Measurements from ENCODE around the gene CUL9. TPM values are rescaled to one million over a fixed set of nuclear protein-coding genes. Genes with fewer than 3 reads are reported as not detected.
"Not testable (repeated sequence)": the region's sequence is repeated elsewhere in the genome, so short reads cannot be mapped to it uniquely, and the experiment has no call there.

Gene CUL9
- 26.7 TPM for polyA plus RNA-seq (2013, experiment 1 of 4)
- 27.7 TPM for polyA plus RNA-seq (2013, experiment 2 of 4)
- 20.9 TPM for polyA plus RNA-seq (2013, experiment 3 of 4)
- 21.4 TPM for polyA plus RNA-seq (2013, experiment 4 of 4)

GRCh38 chr6:43181942-43182860 lies at the start of gene CUL9:
Gene CUL9, plus strand, starts transcription at chr6:43182196. Its CDS starts 2,115 bp downstream, at chr6:43184311.
- WGBS, 2 experiments, result 3 to 4% methylated on average over 51 of the region's 51 CpGs
- H3K4me1 ChIP-seq (ENCODE audit: control insufficient read depth, insufficient read depth, low read length), result peaks cover 6% of the 10 kb centered on the region
- peak within 1 kb of the TSS; percentile 55 for H3K27ac ChIP-seq (ENCODE audit: insufficient read depth, low read depth, low read length, poor library complexity, severe bottlenecking)
- no peaks in the 10 kb centered on the region for H3K27me3 ChIP-seq (ENCODE audit: control insufficient read depth, insufficient read depth, low read length, poor library complexity, severe bottlenecking)
- peaks cover 30% of the 10 kb centered on the region for H3K36me3 ChIP-seq (ENCODE audit: control insufficient read depth, insufficient read depth, low read length)
- H3K4me3 ChIP-seq (ENCODE audit: insufficient read depth, low read depth, low read length), result peak within 1 kb of the TSS; percentile 72
- H3K9me3 ChIP-seq (ENCODE audit: control insufficient read depth, low read length), result no peaks in the 10 kb centered on the region

DNA sequence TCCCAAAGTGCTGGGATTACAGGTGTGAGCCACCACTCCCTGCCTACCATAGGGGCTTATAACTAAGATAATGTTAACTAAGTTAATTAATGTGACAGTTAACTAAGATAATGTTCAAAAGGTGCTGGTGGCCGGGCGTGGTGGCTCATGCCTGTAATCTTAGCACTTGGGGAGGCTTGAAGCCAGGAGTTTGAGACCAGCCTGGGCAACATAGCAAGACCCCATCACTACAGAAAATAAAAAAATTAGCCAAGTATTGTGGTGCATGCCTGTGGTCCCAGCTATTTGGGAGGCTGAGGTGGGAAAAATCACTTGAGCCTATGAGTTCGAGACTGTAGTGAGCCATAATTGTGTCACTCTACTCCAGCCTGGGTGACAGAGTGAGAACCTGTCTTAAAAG lies 43.7 kb upstream of the CUL9 start:
- WGBS, 2 experiments, result 88 to 98% methylated on average over 3 of the region's 3 CpGs

GRCh38 chr6:43139973-43140372 lies 42.0 kb upstream of the CUL9 start:
- H3K36me3 ChIP-seq (ENCODE audit: control insufficient read depth, insufficient read depth, low read length); H3K9me3 ChIP-seq (ENCODE audit: control insufficient read depth, low read length); H3K4me3 ChIP-seq (ENCODE audit: insufficient read depth, low read depth, low read length); H3K27me3 ChIP-seq (ENCODE audit: control insufficient read depth, insufficient read depth, low read length, poor library complexity, severe bottlenecking); H3K27ac ChIP-seq (ENCODE audit: insufficient read depth, low read depth, low read length, poor library complexity, severe bottlenecking); H3K4me1 ChIP-seq (ENCODE audit: control insufficient read depth, insufficient read depth, low read length): not testable (repeated sequence)
- WGBS, 2 experiments, result 93 to 94% methylated on average over 11 of the region's 11 CpGs

More for the DNA sequence above, 43.7 kb upstream of the CUL9 start:
- Histone ChIP-seq H3K36me3 (ENCODE audit: control insufficient read depth, insufficient read depth, low read length) (peaks cover 6% of the 10 kb centered on the region), H3K4me3 (ENCODE audit: insufficient read depth, low read depth, low read length) (no peak overlapping the region), H3K4me1 (ENCODE audit: control insufficient read depth, insufficient read depth, low read length) (peaks cover 5% of the 10 kb centered on the region), H3K9me3 (ENCODE audit: control insufficient read depth, low read length) (no peaks in the 10 kb centered on the region), H3K27me3 (ENCODE audit: control insufficient read depth, insufficient read depth, low read length, poor library complexity, severe bottlenecking) (no peaks in the 10 kb centered on the region), H3K27ac (ENCODE audit: insufficient read depth, low read depth, low read length, poor library complexity, severe bottlenecking) (no peak overlapping the region)

- no peak overlapping the region for H3K4me3 ChIP-seq (ENCODE audit: insufficient read depth, low read depth, low read length)
- H3K4me1 ChIP-seq (ENCODE audit: control insufficient read depth, insufficient read depth, low read length), result peaks cover 7% of the 10 kb centered on the region
- H3K36me3 ChIP-seq (ENCODE audit: control insufficient read depth, insufficient read depth, low read length), result peaks cover 9% of the 10 kb centered on the region
- H3K27me3 ChIP-seq (ENCODE audit: control insufficient read depth, insufficient read depth, low read length, poor library complexity, severe bottlenecking), result no peaks in the 10 kb centered on the region
- H3K9me3 ChIP-seq (ENCODE audit: control insufficient read depth, low read length), result no peaks in the 10 kb centered on the region
- H3K27ac ChIP-seq (ENCODE audit: insufficient read depth, low read depth, low read length, poor library complexity, severe bottlenecking), result no peak overlapping the region
- 95% methylated on average over 16 of the region's 16 CpGs for WGBS, 2 experiments
Observed at GRCh38 chr6:43141644-43142043, 40.4 kb upstream of the CUL9 start.

DNA sequence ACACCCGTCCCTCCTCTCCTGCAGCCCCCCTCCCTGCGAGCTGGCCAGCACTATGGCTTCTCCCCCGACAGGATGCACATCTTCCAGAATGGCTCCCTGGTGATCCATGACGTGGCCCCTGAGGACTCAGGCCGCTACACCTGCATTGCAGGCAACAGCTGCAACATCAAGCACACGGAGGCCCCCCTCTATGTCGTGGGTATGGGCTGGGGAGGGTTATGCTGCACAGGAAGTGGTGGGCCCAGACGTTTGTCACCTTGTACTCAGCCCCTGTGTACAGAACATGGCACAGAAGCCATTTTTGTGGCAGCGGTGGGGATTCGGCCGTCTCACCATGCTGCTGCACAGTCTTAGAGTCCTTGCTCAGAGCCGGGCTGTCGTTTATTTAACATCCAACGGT lies 39.9 kb upstream of the CUL9 start:
- H3K4me1 ChIP-seq (ENCODE audit: control insufficient read depth, insufficient read depth, low read length), result peaks cover 7% of the 10 kb centered on the region
- H3K4me3 ChIP-seq (ENCODE audit: insufficient read depth, low read depth, low read length), result no peak overlapping the region
- no peaks in the 10 kb centered on the region for H3K27me3 ChIP-seq (ENCODE audit: control insufficient read depth, insufficient read depth, low read length, poor library complexity, severe bottlenecking)
- H3K36me3 ChIP-seq (ENCODE audit: control insufficient read depth, insufficient read depth, low read length), result peaks cover 12% of the 10 kb centered on the region
- no peaks in the 10 kb centered on the region for H3K9me3 ChIP-seq (ENCODE audit: control insufficient read depth, low read length)
- no peak overlapping the region for H3K27ac ChIP-seq (ENCODE audit: insufficient read depth, low read depth, low read length, poor library complexity, severe bottlenecking)
- WGBS, 2 experiments, result 92 to 94% methylated on average over 14 of the region's 14 CpGs

DNA sequence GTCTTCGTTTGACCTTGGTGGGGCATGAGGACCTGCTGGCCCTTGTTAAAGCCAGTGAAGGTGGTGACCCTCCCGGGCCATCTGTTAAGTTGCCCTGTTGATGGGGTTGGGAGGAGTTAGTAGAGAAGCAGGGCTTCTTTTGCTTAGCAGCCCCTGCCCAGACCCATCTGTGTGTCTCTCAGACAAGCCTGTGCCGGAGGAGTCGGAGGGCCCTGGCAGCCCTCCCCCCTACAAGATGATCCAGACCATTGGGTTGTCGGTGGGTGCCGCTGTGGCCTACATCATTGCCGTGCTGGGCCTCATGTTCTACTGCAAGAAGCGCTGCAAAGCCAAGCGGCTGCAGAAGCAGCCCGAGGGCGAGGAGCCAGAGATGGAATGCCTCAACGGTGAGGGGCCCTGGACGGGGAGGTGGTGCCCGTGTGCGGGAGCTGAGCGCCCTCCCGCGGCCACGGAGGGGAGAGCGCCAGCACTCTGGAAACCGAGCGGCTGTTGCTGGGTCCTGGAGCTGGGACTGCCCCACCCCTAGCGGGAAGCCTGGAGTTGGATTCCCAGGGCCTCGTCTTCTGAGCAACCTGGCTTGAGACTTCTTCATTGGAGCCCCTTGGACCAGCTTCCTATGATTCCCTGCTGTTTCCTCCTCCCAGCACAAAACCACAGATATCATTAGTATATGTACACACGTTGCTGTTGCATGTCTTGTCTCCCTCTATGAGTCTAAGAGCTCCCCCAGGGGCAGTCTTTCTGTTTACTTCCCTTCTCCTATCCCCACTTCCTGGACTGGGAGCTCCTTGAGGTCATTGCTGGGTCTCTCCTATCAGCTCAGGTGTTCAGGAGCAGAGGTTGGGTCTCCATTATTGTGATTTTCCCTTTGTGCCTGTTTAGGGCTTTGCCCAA lies 38.5 kb upstream of the CUL9 start:
- WGBS, 2 experiments, result 15 to 16% methylated on average over 25 of the region's 25 CpGs
- Histone ChIP-seq H3K9me3 (ENCODE audit: control insufficient read depth, low read length) (no peaks in the 10 kb centered on the region), H3K27ac (ENCODE audit: insufficient read depth, low read depth, low read length, poor library complexity, severe bottlenecking) (peak overlapping the region; percentile 30), H3K4me3 (ENCODE audit: insufficient read depth, low read depth, low read length) (no peak overlapping the region), H3K27me3 (ENCODE audit: control insufficient read depth, insufficient read depth, low read length, poor library complexity, severe bottlenecking) (no peaks in the 10 kb centered on the region), H3K36me3 (ENCODE audit: control insufficient read depth, insufficient read depth, low read length) (peaks cover 12% of the 10 kb centered on the region), H3K4me1 (ENCODE audit: control insufficient read depth, insufficient read depth, low read length) (peaks cover 7% of the 10 kb centered on the region)

- peaks cover 7% of the 10 kb centered on the region for H3K4me1 ChIP-seq (ENCODE audit: control insufficient read depth, insufficient read depth, low read length)
- H3K4me3 ChIP-seq (ENCODE audit: insufficient read depth, low read depth, low read length), result no peak overlapping the region
- 91 to 93% methylated on average over 6 of the region's 6 CpGs for WGBS, 2 experiments
- no peak overlapping the region for H3K27ac ChIP-seq (ENCODE audit: insufficient read depth, low read depth, low read length, poor library complexity, severe bottlenecking)
- no peaks in the 10 kb centered on the region for H3K27me3 ChIP-seq (ENCODE audit: control insufficient read depth, insufficient read depth, low read length, poor library complexity, severe bottlenecking)
- H3K9me3 ChIP-seq (ENCODE audit: control insufficient read depth, low read length), result no peaks in the 10 kb centered on the region
- H3K36me3 ChIP-seq (ENCODE audit: control insufficient read depth, insufficient read depth, low read length), result peaks cover 10% of the 10 kb centered on the region
Observed at GRCh38 chr6:43144879-43145278, 37.1 kb upstream of the CUL9 start.

GRCh38 chr6:43146261-43146660 lies 35.7 kb upstream of the CUL9 start:
- Histone ChIP-seq H3K36me3 (ENCODE audit: control insufficient read depth, insufficient read depth, low read length) (peaks cover 10% of the 10 kb centered on the region), H3K27ac (ENCODE audit: insufficient read depth, low read depth, low read length, poor library complexity, severe bottlenecking) (no peak overlapping the region), H3K27me3 (ENCODE audit: control insufficient read depth, insufficient read depth, low read length, poor library complexity, severe bottlenecking) (no peaks in the 10 kb centered on the region), H3K9me3 (ENCODE audit: control insufficient read depth, low read length) (no peaks in the 10 kb centered on the region), H3K4me3 (ENCODE audit: insufficient read depth, low read depth, low read length) (no peak overlapping the region), H3K4me1 (ENCODE audit: control insufficient read depth, insufficient read depth, low read length) (peaks cover 7% of the 10 kb centered on the region)
- WGBS, 2 experiments, result 92 to 95% methylated on average over 3 of the region's 3 CpGs

DNA sequence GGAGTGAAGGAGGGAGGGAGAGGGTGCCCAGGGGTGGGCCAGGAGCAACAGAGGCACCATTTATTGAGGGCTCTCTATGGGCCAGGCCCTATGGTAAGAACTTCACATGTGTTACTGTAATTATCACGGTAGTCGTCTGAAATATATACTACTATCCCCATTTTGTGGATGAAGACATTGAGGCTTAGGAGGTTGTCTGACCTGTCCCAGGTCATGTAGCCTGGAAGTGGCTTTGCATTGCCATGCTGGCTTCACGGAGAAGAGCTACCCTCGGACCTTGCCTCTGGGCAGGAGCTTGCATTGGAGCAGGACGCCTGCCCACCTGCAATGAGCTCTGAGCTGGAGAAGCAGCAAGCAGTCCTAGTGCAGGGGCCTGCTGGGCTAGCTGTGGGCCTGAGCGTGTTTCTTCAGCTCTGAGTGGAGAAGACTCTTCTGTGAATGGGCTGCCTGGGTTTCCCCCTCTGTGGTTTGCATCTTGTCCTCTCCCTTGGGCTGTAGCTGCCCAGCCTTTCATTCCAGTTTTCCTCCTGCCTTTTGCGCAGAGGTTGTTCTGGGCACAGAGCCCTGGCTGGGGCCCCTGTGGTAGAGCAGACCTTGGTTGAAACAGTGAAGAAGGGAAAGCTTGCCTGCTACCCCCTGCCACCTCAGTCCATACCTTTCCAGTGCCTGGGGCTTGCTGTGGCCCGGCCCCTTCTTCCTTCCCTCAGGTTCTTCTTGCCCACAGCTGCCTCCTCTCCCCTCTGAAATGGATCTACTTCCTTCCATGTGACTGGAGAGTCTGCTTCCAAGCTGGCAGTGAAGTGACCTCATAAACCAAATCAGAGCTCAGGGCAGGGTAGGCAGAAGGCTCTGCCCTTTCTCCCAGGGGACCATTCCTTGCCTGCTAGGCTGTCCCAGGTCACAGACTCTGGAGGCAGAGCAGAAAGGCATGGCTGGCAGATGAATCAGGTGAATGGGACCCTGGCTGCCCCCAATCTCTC lies 35.0 kb upstream of the CUL9 start:
- Histone ChIP-seq H3K4me3 (ENCODE audit: insufficient read depth, low read depth, low read length) (no peak overlapping the region), H3K27me3 (ENCODE audit: control insufficient read depth, insufficient read depth, low read length, poor library complexity, severe bottlenecking) (no peaks in the 10 kb centered on the region), H3K4me1 (ENCODE audit: control insufficient read depth, insufficient read depth, low read length) (peaks cover 7% of the 10 kb centered on the region), H3K36me3 (ENCODE audit: control insufficient read depth, insufficient read depth, low read length) (peaks cover 10% of the 10 kb centered on the region), H3K27ac (ENCODE audit: insufficient read depth, low read depth, low read length, poor library complexity, severe bottlenecking) (no peak overlapping the region), H3K9me3 (ENCODE audit: control insufficient read depth, low read length) (no peaks in the 10 kb centered on the region)
- WGBS, 2 experiments, result 94 to 96% methylated on average over 8 of the region's 8 CpGs
